KMS-11 (cell line): ENCODE measurements around the gene GJA9.

Source experiments
- H2AFZ ChIP-seq: fragments of 200-600 bp; sonication (generic); 2 replicates; pipeline ENCODE4 v1.6.1; 2016; ENCODE audit warnings: antibody characterized with exemption, mixed run types, low read depth
- H3K27ac ChIP-seq: fragments of 200-600 bp; sonication (generic); 2 replicates; pipeline ENCODE4 v1.6.1; 2016; ENCODE audit warnings: mild to moderate bottlenecking, mixed run types
- H3K27me3 ChIP-seq: fragments of 200-600 bp; sonication (generic); 2 replicates; pipeline ENCODE4 v1.6.1; 2017; ENCODE audit warnings: mild to moderate bottlenecking, low read depth, mixed run types, moderate library complexity; ENCODE audit not compliant: insufficient read depth
- H3K36me3 ChIP-seq: fragments of 200-600 bp; sonication (generic); 2 replicates; pipeline ENCODE4 v1.6.1; 2017; ENCODE audit warnings: mild to moderate bottlenecking, mixed run types; ENCODE audit not compliant: insufficient read depth
- H3K4me1 ChIP-seq: fragments of 200-600 bp; sonication (generic); 2 replicates; pipeline ENCODE4 v1.6.1; 2016; ENCODE audit warnings: mild to moderate bottlenecking, low read depth, mixed run types; ENCODE audit not compliant: poor library complexity, severe bottlenecking
- H3K4me2 ChIP-seq: fragments of 200-600 bp; sonication (generic); 2 replicates; pipeline ENCODE4 v1.7.0; 2016; ENCODE audit warnings: mild to moderate bottlenecking, mixed run types
- H3K4me3 ChIP-seq: fragments of 200-600 bp; sonication (generic); IDR thresholded peaks from 2 replicates; pipeline ENCODE4 v1.6.1; 2017; ENCODE audit warnings: low read depth, low read length, mixed read lengths; ENCODE audit not compliant: insufficient read depth
- H3K79me2 ChIP-seq: fragments of 200-600 bp; sonication (generic); 2 replicates; pipeline ENCODE4 v1.6.1; 2016; ENCODE audit warnings: low read depth, mixed run types; ENCODE audit not compliant: insufficient read depth
- H3K9ac ChIP-seq: fragments of 200-600 bp; sonication (generic); 2 replicates; pipeline ENCODE4 v1.6.1; 2016; ENCODE audit warnings: mild to moderate bottlenecking, mixed run types
- H4K20me1 ChIP-seq: fragments of 200-600 bp; sonication (generic); 2 replicates; pipeline ENCODE4 v1.6.1; 2016; ENCODE audit warnings: mild to moderate bottlenecking, mixed run types; ENCODE audit not compliant: insufficient read depth
- TF ChIP-seq, protein P1 (sequence below): fragments of 200-600 bp; sonication (generic); conservative IDR thresholded peaks from 2 replicates; pipeline ENCODE4 v1.6.1; 2017; ENCODE audit warnings: low read depth, mild to moderate bottlenecking, antibody characterized with exemption, low read length, moderate library complexity, mixed read lengths

Gene GJA9

GRCh38 chr1:38833146-38833545, 48.2 kb downstream of the GJA9 start:
- Histone ChIP-seq H3K4me1 (no peaks in the 10 kb centered on the region), H3K4me3 (no peak overlapping the region), H4K20me1 (no peaks in the 10 kb centered on the region), H3K27ac (no peak overlapping the region), H3K79me2 (no peaks in the 10 kb centered on the region), H3K9ac (no peak overlapping the region), H3K4me2 (no peak overlapping the region), H3K36me3 (no peaks in the 10 kb centered on the region), H2AFZ (no peak overlapping the region), H3K27me3 (no peaks in the 10 kb centered on the region)
- TF ChIP-seq, protein P1, sequence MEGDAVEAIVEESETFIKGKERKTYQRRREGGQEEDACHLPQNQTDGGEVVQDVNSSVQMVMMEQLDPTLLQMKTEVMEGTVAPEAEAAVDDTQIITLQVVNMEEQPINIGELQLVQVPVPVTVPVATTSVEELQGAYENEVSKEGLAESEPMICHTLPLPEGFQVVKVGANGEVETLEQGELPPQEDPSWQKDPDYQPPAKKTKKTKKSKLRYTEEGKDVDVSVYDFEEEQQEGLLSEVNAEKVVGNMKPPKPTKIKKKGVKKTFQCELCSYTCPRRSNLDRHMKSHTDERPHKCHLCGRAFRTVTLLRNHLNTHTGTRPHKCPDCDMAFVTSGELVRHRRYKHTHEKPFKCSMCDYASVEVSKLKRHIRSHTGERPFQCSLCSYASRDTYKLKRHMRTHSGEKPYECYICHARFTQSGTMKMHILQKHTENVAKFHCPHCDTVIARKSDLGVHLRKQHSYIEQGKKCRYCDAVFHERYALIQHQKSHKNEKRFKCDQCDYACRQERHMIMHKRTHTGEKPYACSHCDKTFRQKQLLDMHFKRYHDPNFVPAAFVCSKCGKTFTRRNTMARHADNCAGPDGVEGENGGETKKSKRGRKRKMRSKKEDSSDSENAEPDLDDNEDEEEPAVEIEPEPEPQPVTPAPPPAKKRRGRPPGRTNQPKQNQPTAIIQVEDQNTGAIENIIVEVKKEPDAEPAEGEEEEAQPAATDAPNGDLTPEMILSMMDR, result no peak

- no peak overlapping the region for H2AFZ ChIP-seq
- H3K4me2 ChIP-seq, result no peak overlapping the region
- TF ChIP-seq, protein P1, result no peak
Measured at GRCh38 chr1:38832370-38832734, 49.0 kb downstream of the GJA9 start.

GRCh38 chr1:38831731-38832369, 49.5 kb downstream of the GJA9 start:
- no peak overlapping the region for H3K4me2 ChIP-seq
- TF ChIP-seq, protein P1, result no peak
- H3K9ac ChIP-seq, result no peak overlapping the region
- H3K4me3 ChIP-seq, result no peak overlapping the region
- no peak overlapping the region for H2AFZ ChIP-seq
- no peaks in the 10 kb centered on the region for H3K36me3 ChIP-seq
- no peaks in the 10 kb centered on the region for H3K79me2 ChIP-seq
- H3K27me3 ChIP-seq, result no peaks in the 10 kb centered on the region
- no peak overlapping the region for H3K27ac ChIP-seq
- H3K4me1 ChIP-seq, result no peaks in the 10 kb centered on the region
- no peaks in the 10 kb centered on the region for H4K20me1 ChIP-seq

More at GRCh38 chr1:38832370-38832734, 49.0 kb downstream of the GJA9 start:
- no peaks in the 10 kb centered on the region for H3K79me2 ChIP-seq
- no peaks in the 10 kb centered on the region for H3K36me3 ChIP-seq
- H3K4me1 ChIP-seq, result no peaks in the 10 kb centered on the region
- no peaks in the 10 kb centered on the region for H3K27me3 ChIP-seq
- no peak overlapping the region for H3K27ac ChIP-seq
- no peaks in the 10 kb centered on the region for H4K20me1 ChIP-seq
- H3K9ac ChIP-seq, result no peak overlapping the region
- no peak overlapping the region for H3K4me3 ChIP-seq

DNA sequence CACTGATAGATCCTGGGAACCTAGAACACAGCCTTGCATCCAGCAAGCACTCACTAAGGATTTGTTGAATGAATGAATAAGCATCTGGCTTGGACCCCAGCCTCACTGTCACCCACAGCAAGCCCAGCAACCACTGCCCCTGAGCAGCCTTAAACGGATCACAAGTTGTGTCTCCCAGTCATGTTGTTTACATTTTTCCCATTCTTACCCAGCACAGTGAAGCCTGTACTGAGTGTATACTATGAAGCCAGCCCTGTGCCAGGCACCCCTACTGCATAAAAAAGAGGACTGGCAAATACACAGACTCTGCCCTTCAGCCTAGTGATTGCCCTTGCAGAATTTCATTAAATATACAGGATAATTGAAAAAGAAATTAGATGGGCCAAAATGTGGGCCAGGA, 52.0 kb downstream of the GJA9 start:
- H2AFZ ChIP-seq, result no peak overlapping the region
- H3K79me2 ChIP-seq, result no peaks in the 10 kb centered on the region
- no peaks in the 10 kb centered on the region for H3K36me3 ChIP-seq
- H3K27ac ChIP-seq, result no peak overlapping the region
- no peaks in the 10 kb centered on the region for H3K27me3 ChIP-seq
- TF ChIP-seq, protein P1, result no peak
- H3K4me3 ChIP-seq, result no peak overlapping the region
- H3K9ac ChIP-seq, result no peak overlapping the region
- H3K4me1 ChIP-seq, result no peaks in the 10 kb centered on the region
- H4K20me1 ChIP-seq, result no peaks in the 10 kb centered on the region
- H3K4me2 ChIP-seq, result no peak overlapping the region
